GM21526 (cell line): ENCODE data around the gene KRT74.
"Not testable (repeated sequence)": the region's sequence is repeated elsewhere in the genome, so short reads cannot be mapped to it uniquely, and the experiment has no call there.

Experiments used
- ATAC-seq: cut with Tn5 transposase; IDR thresholded peaks from one replicate; pipeline ENCODE4 v1.9.1; 2021; ENCODE audit warnings: moderate library complexity; ENCODE audit not compliant: unreplicated experiment, low FRiP score

The KRT74 gene

DNA sequence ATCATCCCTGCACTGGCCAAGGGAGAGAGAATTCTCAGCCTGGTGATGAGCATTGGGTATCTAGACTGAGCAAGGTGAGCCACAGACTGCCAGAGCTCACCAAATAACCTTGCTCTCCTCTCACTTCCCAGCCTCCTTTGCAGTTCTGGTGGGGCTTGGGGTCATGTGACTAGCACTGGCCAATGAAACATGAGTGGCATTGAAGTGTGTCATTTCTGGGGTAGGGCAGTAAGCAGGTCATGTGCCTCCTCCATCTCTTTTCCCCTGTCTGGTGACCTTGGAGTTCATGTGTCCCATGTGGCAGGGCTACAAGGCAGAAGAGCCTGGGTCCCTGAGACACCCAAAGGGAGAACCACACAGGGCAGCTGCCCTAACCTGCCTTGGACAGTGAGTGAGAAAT lies 31.2 kb upstream of the KRT74 start:
- no peak for ATAC-seq

- ATAC-seq = no peak
Measured at GRCh38 chr12:52603314-52603713, 29.7 kb upstream of the KRT74 start.

DNA sequence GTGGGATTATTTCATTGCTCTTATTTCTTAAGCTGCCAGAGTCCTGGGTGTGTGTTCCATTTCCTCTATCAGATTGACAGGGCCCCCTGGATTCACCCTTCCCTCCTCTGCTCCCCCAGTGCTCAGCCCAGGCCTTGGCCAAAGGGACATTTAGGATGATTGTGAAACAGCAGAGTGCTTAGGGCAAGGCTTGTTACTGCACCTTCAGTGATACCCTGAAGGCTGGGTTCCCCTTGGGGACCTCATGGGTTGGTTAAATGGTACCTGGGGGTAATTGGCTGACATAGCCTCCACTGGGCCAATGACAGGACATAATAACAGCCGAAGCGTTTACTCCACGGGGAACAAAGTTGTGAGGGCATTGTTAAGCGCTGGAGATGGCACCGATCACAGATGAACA lies 28.9 kb upstream of the KRT74 start:
- ATAC-seq = no peak

DNA sequence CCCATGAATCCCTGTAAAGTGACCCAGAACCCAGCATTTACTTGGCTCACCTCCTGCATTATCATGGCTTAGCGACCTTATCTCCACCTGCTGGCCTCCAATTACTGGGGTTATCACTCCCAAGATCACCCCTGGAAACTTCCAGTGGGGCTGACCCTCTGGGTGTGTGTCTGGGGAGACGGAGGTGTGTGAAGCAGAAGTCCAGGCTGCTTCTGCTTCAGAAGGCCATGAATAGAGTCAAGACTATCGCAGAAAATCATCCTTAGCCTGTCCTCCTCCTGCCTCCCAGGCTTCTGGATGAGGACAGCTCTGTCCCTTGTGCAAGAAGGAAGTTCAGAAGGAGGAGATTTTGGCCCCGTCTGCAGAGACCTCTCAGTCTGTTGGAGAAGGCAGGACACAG lies 28.0 kb upstream of the KRT74 start:
- ATAC-seq = no peak

- ATAC-seq = no peak
Measured at GRCh38 chr12:52600941-52601481, 27.4 kb upstream of the KRT74 start, which contains the start of gene KRT72. Gene KRT72 (minus strand): TSS chr12:52601463. CDS start chr12:52601452, 11 bp downstream.

- no peak for ATAC-seq
Measured at GRCh38 chr12:52600475-52600874, 26.8 kb upstream of the KRT74 start.

DNA sequence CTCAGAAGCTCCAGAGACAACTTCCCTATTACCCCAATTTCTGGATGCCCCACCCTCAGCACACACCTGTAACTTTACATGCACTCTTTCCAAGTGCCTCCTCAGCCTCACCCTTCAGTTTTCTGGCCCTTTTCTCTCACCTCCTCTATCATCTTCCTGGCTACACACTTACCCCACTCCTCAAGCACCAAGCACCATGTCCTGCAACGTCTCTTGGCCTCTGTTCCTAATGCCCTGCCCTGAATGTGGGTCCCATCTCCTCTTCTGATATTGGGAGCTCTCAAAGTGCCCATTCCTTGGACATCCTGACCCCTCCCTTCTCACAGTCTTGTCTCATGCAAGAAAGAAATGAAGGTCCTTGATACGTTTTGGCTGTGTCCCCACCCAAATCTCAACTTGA lies 26.4 kb upstream of the KRT74 start:
- ATAC-seq = no peak

- ATAC-seq = no peak
Measured at GRCh38 chr12:52598966-52599365, 25.3 kb upstream of the KRT74 start.

DNA sequence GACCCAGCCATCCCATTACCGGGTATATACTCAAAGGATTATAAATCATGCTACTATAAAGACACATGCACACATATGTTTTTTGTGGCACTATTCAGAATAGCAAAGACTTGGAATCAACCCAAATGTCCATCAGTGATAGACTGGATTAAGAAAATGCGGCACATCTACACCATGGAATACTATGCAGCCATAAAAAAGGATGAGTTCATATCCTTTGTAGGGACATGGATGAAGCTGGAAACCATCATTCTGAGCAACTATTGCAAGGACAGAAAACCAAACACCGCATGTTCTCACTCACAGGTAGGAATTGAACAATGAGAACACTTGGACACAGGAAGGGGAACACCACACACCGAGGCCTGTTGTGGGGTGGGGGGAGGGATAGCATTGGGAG lies 20.6 kb upstream of the KRT74 start:
- ATAC-seq = not testable (repeated sequence)

- no peak for ATAC-seq
Measured at GRCh38 chr12:52591521-52591920, 17.9 kb upstream of the KRT74 start.

DNA sequence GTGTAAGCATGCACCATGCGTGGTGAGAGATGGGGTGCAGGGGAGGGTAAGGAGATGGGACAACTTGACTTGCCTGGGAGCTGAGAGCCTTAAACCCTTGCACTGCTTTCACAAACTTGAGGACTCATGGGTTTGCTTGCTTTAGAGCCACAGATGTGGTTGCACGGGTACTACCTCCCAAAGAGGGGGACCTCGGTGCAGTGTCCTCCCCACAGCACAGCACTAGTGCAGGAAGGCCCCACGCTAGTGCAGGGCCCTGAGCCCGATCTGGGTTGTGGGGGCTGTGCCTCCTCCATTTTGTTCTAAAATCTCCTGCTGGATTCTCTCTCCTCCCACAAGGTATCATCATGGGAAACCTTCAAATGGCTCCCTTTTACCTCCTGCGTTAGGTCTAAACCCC lies 16.4 kb upstream of the KRT74 start:
- no peak for ATAC-seq

- ATAC-seq = no peak
Measured at GRCh38 chr12:52587563-52587962, 13.9 kb upstream of the KRT74 start.

GRCh38 chr12:52585946-52586345 lies 12.3 kb upstream of the KRT74 start:
- ATAC-seq = no peak

DNA sequence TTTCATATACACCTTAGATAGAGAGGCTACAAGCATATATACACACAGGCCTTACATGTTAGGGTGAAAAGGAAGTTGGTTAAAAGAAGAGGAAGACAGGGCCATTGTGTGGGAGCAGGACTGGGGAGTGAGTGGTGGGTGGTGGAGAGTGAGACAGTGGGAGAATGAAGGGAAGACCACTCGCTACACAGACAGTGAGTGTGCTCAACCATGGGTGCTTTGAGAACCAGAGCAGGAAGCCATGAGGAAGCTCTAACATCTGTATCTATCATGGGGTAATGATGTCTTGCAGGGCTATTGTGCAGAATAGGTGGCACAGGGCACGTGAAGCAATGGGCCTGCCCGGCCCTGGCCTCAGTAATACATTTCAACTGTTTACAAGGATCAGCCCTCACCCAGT lies 11.4 kb upstream of the KRT74 start:
- no peak for ATAC-seq

DNA sequence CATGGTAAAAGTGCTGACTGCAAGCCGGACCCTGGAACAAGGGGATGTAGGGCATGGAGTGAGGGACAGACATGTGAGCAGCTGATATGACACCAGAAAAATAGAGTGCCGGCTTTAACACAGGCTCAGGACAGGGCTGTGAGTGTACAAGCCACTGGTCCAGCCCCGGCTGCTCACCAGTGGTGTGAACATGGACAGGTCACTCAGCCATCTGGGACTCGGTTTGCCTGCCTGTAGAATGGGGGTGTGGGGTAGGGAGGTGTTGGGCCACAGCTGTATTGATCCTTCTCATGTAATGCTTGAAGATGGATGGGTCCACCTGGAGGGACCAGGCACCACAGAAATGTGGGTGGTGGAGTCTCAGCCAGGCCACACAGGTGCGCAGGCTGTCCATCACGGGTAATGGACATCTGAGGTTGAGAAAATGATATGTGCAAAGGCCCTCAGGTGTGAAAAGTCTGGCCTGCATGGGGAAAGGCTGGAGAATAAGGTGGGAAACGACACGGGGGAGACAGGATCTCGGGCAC lies 10.6 kb upstream of the KRT74 start:
- no peak for ATAC-seq

- ATAC-seq = no peak
Measured at GRCh38 chr12:52582971-52583456, 9.4 kb upstream of the KRT74 start.

DNA sequence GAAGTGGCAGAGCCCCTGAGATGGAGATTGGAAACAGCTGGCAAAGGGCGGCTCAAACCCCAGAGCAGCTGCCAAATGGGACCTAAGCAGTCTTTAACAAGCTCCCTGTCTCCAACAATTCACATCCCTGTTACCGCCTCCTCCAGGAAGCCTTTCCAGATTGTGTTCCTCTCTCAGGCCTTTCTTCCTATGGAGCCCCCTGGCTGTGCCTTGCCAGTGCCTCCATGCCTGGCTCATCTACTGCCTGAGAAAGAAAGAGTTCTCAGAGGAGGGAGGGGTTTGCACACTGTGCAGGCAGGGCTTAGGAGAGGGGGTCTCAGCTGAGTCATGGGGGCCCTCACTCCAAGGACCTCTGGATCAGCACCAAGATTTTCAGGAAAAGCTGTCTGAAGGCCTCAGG lies 8.8 kb upstream of the KRT74 start:
- no peak for ATAC-seq

GRCh38 chr12:52581481-52581880 lies 7.8 kb upstream of the KRT74 start:
- ATAC-seq = no peak

GRCh38 chr12:52581066-52581465 lies 7.4 kb upstream of the KRT74 start:
- ATAC-seq = no peak

DNA sequence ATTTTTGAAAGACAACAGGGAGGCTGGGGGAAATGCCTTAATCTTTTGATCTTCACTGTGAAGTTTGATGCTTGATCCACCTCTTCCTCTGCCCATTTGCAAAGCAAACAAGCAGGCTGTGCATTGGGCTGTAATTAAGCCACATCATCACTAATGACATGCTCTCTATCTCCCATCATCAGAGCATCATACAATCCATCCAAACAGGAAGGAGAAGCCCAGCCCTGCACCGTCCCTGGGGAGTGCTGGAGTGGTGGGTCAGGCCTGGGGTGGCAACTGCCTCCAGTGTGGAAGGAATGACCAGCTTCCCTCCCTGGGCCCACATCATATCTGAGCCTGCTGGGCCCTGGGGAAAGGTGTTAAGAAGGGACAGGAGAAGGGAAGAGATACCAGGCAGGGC lies 6.9 kb upstream of the KRT74 start:
- no peak for ATAC-seq

DNA sequence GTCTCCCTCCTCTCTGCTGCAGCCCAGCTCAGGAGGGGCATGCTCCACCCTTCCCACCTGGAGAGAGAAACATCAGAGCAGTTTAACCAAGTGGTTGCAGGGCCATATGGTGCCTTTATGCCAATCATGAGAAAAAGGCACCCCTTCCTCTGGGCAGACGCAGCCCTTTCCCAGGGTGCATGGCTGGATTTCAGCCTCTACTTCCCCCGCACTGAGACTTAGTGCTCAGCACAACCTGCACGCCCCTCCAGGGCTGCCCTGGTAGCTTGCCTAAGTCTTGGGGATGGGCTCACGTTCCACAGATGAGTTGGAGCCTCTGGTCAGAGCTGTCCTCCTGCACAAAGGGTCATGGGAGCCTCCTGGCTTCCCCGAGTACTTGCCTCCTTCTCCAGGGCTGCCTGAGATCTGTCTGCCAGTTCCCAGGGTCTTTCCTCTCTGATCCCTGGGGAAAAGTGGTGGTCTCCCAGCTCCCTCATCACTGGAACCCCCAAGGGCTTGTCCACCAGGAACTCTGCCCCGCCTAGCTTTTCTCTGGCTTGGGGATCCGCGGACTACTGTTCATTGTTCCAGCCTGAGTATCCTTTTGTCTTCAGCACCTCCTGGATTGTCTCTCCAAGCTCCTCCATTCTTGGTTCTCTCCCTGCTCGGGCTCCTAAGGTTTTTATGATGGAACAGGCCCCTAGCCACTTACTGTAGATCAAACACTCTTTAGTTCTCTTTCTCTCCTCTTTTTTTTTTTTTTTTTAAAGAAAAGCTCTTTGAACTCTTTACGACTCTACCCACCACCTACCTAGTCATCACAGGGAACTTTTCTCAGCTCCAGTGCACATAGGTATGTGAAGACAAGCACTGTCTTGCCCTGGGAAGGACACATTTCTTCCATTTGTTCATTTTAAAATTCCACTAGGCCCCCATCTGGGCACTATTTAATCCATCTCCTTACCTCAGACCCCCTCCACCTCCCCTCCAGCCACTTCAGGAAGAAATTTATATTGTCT lies 6.1 kb upstream of the KRT74 start:
- no peak for ATAC-seq

GRCh38 chr12:52578469-52578868 lies 4.8 kb upstream of the KRT74 start:
- ATAC-seq = no peak
